ENCODE results near the gene VMP1.
"Not testable (repeated sequence)": the region's sequence is repeated elsewhere in the genome, so short reads cannot be mapped to it uniquely, and the experiment has no call there.

The VMP1 gene

GRCh38 chr17:59870482-59870881, 163.0 kb downstream of the VMP1 start:
- DNase-seq (ENCODE audit: low read depth), result no peak

GRCh38 chr17:59872351-59872750, 164.9 kb downstream of the VMP1 start:
- no peak for DNase-seq (ENCODE audit: low read depth)

- DNase-seq (ENCODE audit: low read depth), result not testable (repeated sequence)
These were observed 166.0 kb downstream of the VMP1 start for GRCh38 chr17:59873414-59873813.

- no peak for DNase-seq (ENCODE audit: low read depth)
These were observed 166.9 kb downstream of the VMP1 start for GRCh38 chr17:59874376-59874775.

GRCh38 chr17:59876107-59876506, 168.7 kb downstream of the VMP1 start:
- DNase-seq (ENCODE audit: low read depth), result no peak

- no peak for DNase-seq (ENCODE audit: low read depth)
These were observed 170.5 kb downstream of the VMP1 start for GRCh38 chr17:59877965-59878364.

- DNase-seq (ENCODE audit: low read depth), result no peak
These were observed 171.2 kb downstream of the VMP1 start for GRCh38 chr17:59878624-59879023.

- DNase-seq (ENCODE audit: low read depth), result no peak
These were observed 177.4 kb downstream of the VMP1 start for GRCh38 chr17:59884861-59885260.

- no peak for DNase-seq (ENCODE audit: low read depth)
These were observed 180.8 kb downstream of the VMP1 start for GRCh38 chr17:59888145-59888750.

GRCh38 chr17:59890720-59891119, 183.3 kb downstream of the VMP1 start:
- DNase-seq (ENCODE audit: low read depth), result no peak

Measured in stimulated activated CD8-positive, alpha-beta memory T cell treated with anti-CD3 and anti-CD28 coated beads, Interleukin-4, amount 100 ng/mL, for 24 hours (primary cell).